GM12878 (cell line): ENCODE results near the gene RASAL2. TPM values are rescaled to one million over a fixed set of nuclear protein-coding genes. Genes with fewer than 3 reads are reported as not detected.

ENCODE experiments used
- ATAC-seq: fragments of 200-7000 bp; cut with Tn5 transposase; 3 replicates; pipeline ENCODE4 v1.9.1; 2020; ENCODE audit warnings: mild to moderate bottlenecking, moderate library complexity
- BruUV-seq: library from RNA; stranded (reverse); fragments of 400-500 nt; replicated peaks from 2 replicates; lab custom pipeline; 2021; lab: Mats Ljungman, UMichigan
- CTCF ChIA-PET: fragments of 300-600 bp; sonication (Branson Sonifier 250); formaldehyde crosslinking; extraction: SDS; loops from one replicate; lab custom pipeline; 2021; ENCODE audit warnings: inconsistent platforms; lab: Yijun Ruan, JAX
- POLR2A ChIA-PET: fragments of 350-600 bp; formaldehyde crosslinking; extraction: SDS; loops from one replicate; lab custom pipeline; 2021; ENCODE audit warnings: inconsistent platforms; lab: Charles Lee
- RAD21 ChIA-PET: fragments of 300-600 bp; sonication (Branson Sonifier 250); formaldehyde crosslinking; loops from one replicate; lab custom pipeline; 2023; ENCODE audit warnings: antibody characterized with exemption; ENCODE audit not compliant: unreplicated experiment; lab: Charles Lee
- SMC1A ChIA-PET: fragments of 300-600 bp; sonication (Branson Sonifier 250); formaldehyde crosslinking; loops from one replicate; lab custom pipeline; 2023; ENCODE audit not compliant: unreplicated experiment, uncharacterized antibody; lab: Charles Lee
- DNase-seq: peaks from one replicate; pipeline ENCODE4 v3.0.0-alpha.2; 2011; ENCODE audit warnings: low read depth, low spot score
- FAIRE-seq: peaks from 3 replicates; lab custom pipeline; 2011; peaks lifted over from hg19 to GRCh38; lab: Jason Lieb, UNC
- H2AFZ ChIP-seq: 2 replicates; pipeline ENCODE4 v1.6.0; 2011; ENCODE audit warnings: low read depth, low read length, control low read depth; ENCODE audit not compliant: control insufficient read depth
- H3K27ac ChIP-seq: 2 replicates; pipeline ENCODE4 v1.5.1; 2011; ENCODE audit warnings: control low read depth; ENCODE audit not compliant: control insufficient read depth, insufficient read depth
- H3K27me3 ChIP-seq, 2 experiments: replicated peaks in 1 of 2; 2 replicates each; pipeline versions ENCODE4 v1.6.0 to v1.6.1; 2011; ENCODE audit warnings: low read length in 1 of 2; ENCODE audit not compliant: control insufficient read depth in 2 of 2, insufficient read depth in 2 of 2
- H3K36me3 ChIP-seq, 2 experiments: 2 replicates each; pipeline ENCODE4 v1.5.1; 2011; ENCODE audit warnings: low read length in 1 of 2; ENCODE audit not compliant: control insufficient read depth in 2 of 2, insufficient read depth in 2 of 2
- H3K4me1 ChIP-seq: 2 replicates; pipeline ENCODE4 v1.6.1; 2011; ENCODE audit warnings: mild to moderate bottlenecking, low read length, moderate library complexity, mixed read lengths; ENCODE audit not compliant: control insufficient read depth, insufficient read depth
- H3K4me2 ChIP-seq: 2 replicates; pipeline ENCODE4 v1.6.0; 2011; ENCODE audit warnings: control low read depth; ENCODE audit not compliant: control insufficient read depth, insufficient read depth
- H3K4me3 ChIP-seq: fragments of 200-600 bp; sonication (generic); 2 replicates; pipeline ENCODE4 v1.5.1; 2016
- H3K79me2 ChIP-seq: 2 replicates; pipeline ENCODE4 v1.6.0; 2011; ENCODE audit warnings: low read length; ENCODE audit not compliant: control insufficient read depth, insufficient read depth
- H3K9ac ChIP-seq: 2 replicates; pipeline ENCODE4 v1.8.0; 2011; ENCODE audit warnings: low read length, control low read depth, mixed read lengths; ENCODE audit not compliant: control insufficient read depth, insufficient read depth
- H3K9me3 ChIP-seq: replicated peaks from 3 replicates; pipeline ENCODE4 v1.5.1; 2011; ENCODE audit warnings: mild to moderate bottlenecking, low read length; ENCODE audit not compliant: control insufficient read depth, insufficient read depth
- H4K20me1 ChIP-seq: 2 replicates; pipeline ENCODE4 v1.6.0; 2011; ENCODE audit not compliant: control insufficient read depth, insufficient read depth
- BACH1 ChIP-seq: fragments of 450-650 bp; IDR thresholded peaks from 2 replicates; pipeline ENCODE4 v1.6.1; 2017; ENCODE audit warnings: mild to moderate bottlenecking, borderline replicate concordance
- CHD2 ChIP-seq: IDR thresholded peaks from 2 replicates; pipeline ENCODE4 v1.6.1; 2011; ENCODE audit warnings: low read depth, low read length, improper control_type of control experiment, borderline replicate concordance
- CHD4 ChIP-seq: fragments of 200-600 bp; sonication (generic); IDR thresholded peaks from 2 replicates; pipeline ENCODE4 v1.6.1; 2016; ENCODE audit warnings: mild to moderate bottlenecking
- ESRRA ChIP-seq: IDR thresholded peaks from 2 replicates; pipeline ENCODE4 v1.6.1; 2012; ENCODE audit warnings: mild to moderate bottlenecking, low read length, improper control_type of control experiment
- EZH2 ChIP-seq: IDR thresholded peaks from 2 replicates; pipeline ENCODE4 v1.6.1; 2012; ENCODE audit warnings: low read depth, mild to moderate bottlenecking, control low read depth, inconsistent platforms, low read length, borderline replicate concordance; ENCODE audit not compliant: control insufficient read depth
- IKZF1 ChIP-seq: fragments of 450-650 bp; conservative IDR thresholded peaks from 2 replicates; pipeline ENCODE4 v1.6.1; 2017; ENCODE audit warnings: antibody characterized with exemption, mild to moderate bottlenecking
- JUNB ChIP-seq: IDR thresholded peaks from 2 replicates; pipeline ENCODE4 v1.6.1; 2016; ENCODE audit warnings: antibody characterized with exemption, mild to moderate bottlenecking
- KLF5 ChIP-seq: fragments of 450-650 bp; IDR thresholded peaks from 2 replicates; pipeline ENCODE4 v1.6.1; 2014; ENCODE audit warnings: mild to moderate bottlenecking; ENCODE audit not compliant: partially characterized antibody
- MYC ChIP-seq: IDR thresholded peaks from 2 replicates; pipeline ENCODE4 v1.6.1; 2011; ENCODE audit warnings: mild to moderate bottlenecking, low read length, moderate library complexity, inconsistent platforms; ENCODE audit not compliant: insufficient read depth, insufficient replicate concordance, insufficient read length, severe bottlenecking
- RAD21 ChIP-seq: IDR thresholded peaks from 2 replicates; pipeline ENCODE4 v1.6.1; 2011; ENCODE audit warnings: mild to moderate bottlenecking, low read depth, low read length, moderate library complexity; ENCODE audit not compliant: insufficient read depth
- RBBP5 ChIP-seq: fragments of 200-600 bp; sonication (generic); conservative IDR thresholded peaks from 2 replicates; pipeline ENCODE4 v1.6.1; 2016
- SMC3 ChIP-seq: IDR thresholded peaks from 2 replicates; pipeline ENCODE4 v1.6.1; 2011; ENCODE audit warnings: low read length, improper control_type of control experiment, borderline replicate concordance
- SPI1 ChIP-seq: IDR thresholded peaks from 2 replicates; pipeline ENCODE4 v1.6.1; 2011; ENCODE audit warnings: low read depth, mild to moderate bottlenecking, low read length, moderate library complexity, borderline replicate concordance; ENCODE audit not compliant: insufficient read depth
- STAT3 ChIP-seq: IDR thresholded peaks from 2 replicates; pipeline ENCODE4 v1.6.1; 2011; ENCODE audit warnings: low read depth, low read length, improper control_type of control experiment
- YY1 ChIP-seq: IDR thresholded peaks from 2 replicates; pipeline ENCODE4 v1.6.1; 2011; ENCODE audit warnings: low read depth, mild to moderate bottlenecking, low read length
- WGBS: methylation state at CpG from one replicate; pipeline ENCODE4 v1.1.6; 2016; ENCODE audit warnings: low lambda C conversion rate; ENCODE audit not compliant: insufficient replicate concordance, insufficient coverage; ENCODE audit errors: missing lambda C conversion rate; 5-methylcytosine and 5-hydroxymethylcytosine counted together
- in situ Hi-C: fragments of 300-500 bp; cut with MboI; formaldehyde crosslinking; loops from 9 replicates; pipeline ENCODE4 v1.14.3; 2018; ENCODE audit warnings: mixed read lengths
- intact Hi-C: fragments of 100-400 bp; cut with micrococcal nuclease; formaldehyde crosslinking; loops from one replicate; pipeline ENCODE4 v1.14.2; 2022; ENCODE audit not compliant: unreplicated experiment
- polyA plus RNA-seq, 11 experiments: library from polyadenylated mRNA; depleted of rRNA in 4 of 11; unstranded in 6 of 11; stranded (reverse) in 5 of 11; fragments of >200 nt; fragmentation: Nextera tagmentation in 4 of 11; fragmentation: Illumina TruSeq in 1 of 11; extraction: Ambion mirVana in 4 of 11; extraction: Trizol in 1 of 11; gene quantifications; 1 replicate in 1 of 11; 2 replicates in 10 of 11; pipeline versions ENCODE4 v1.2.1 to v1.2.3, GENCODE V29; 2011 to 2016; ENCODE audit warnings: inconsistent platforms in 2 of 11, missing spikeins in 2 of 11, low read depth in 1 of 11
- total RNA-seq, 4 experiments: library from RNA; depleted of rRNA in 3 of 4; stranded (reverse); fragments of >200 nt in 3 of 4; fragmentation: Illumina TruSeq in 1 of 4; extraction: Trizol in 1 of 4; gene quantifications; 2 replicates each; pipeline versions ENCODE4 v1.2.1 to v1.2.3, GENCODE V29; 2013 to 2021
- TF ChIP-seq, protein P1 (sequence below), 3 experiments: IDR thresholded peaks in 2 of 3; conservative IDR thresholded peaks in 1 of 3; 2 replicates each; pipeline ENCODE4 v1.5.1; 2011; ENCODE audit warnings: low read depth in 3 of 3, low read length in 3 of 3, mild to moderate bottlenecking in 3 of 3, control low read depth in 2 of 3, moderate library complexity in 2 of 3, inconsistent platforms in 1 of 3, mixed read lengths in 1 of 3; ENCODE audit not compliant: control insufficient read depth in 2 of 3, insufficient read depth in 1 of 3; ENCODE audit errors: extremely low read depth in 1 of 3

RASAL2 gene
- total and polyA plus RNA-seq, 10 of the 15 experiments (the other 5 are each of a cell fraction or from before 2014, with no cell fraction given): 0.02 to 6.9 (median 0.17) TPM; not detected in 1

DNA sequence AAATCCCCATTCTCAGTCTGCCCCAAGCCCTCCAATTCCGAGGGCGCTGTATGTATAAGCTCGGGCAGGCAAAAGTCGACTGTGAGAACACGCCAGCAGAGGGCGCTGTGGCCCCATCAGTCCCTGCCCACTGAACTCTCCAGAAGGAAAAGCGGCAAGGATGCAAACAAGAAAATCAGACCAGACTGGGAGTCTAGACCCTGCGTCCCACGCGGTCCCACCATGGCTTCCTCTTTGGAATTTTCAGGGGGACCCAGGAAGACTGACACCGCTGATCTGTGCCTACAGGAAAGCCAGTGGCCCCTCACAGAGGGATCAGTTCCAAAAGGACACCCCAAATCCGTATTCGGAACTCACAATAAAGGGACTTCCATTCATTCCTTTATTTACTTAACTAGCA is 438.5 kb downstream of the RASAL2 start:
- Histone ChIP-seq H3K27ac (no peak overlapping the region), H3K9me3 (no peaks in the 10 kb centered on the region), H3K9ac (no peak overlapping the region), H3K4me1 (no peaks in the 10 kb centered on the region), H4K20me1 (no peaks in the 10 kb centered on the region), H2AFZ (peak overlapping the region; percentile 5; the same call in 1 of the 2 replicates), H3K4me3 (no peak overlapping the region), H3K79me2 (no peaks in the 10 kb centered on the region), H3K36me3 (no peaks in the 10 kb centered on the region), H3K27me3 (no peaks in the 10 kb centered on the region; a peak in 1 of 4 replicates), H3K4me2 (no peak overlapping the region)
- ChIA-PET POLR2A (no interaction called here), SMC1A (interaction anchor here (0.6 to 3.5 kb wide), 8 partner anchors 168 to 482 kb away, joined by 3 to 20 read pairs (median 3); partner anchors contain the start of gene ANGPTL1), CTCF (interaction anchor here (0.6 to 4.8 kb wide), 23 partner anchors 10 to 1277 kb away, joined by 3 to 59 read pairs (median 4); no protein-coding TSS in a partner anchor), RAD21 (interaction anchor here (0.6 to 2.9 kb wide), 4 partner anchors 10 to 471 kb away, joined by 3 to 39 read pairs (median 4); no protein-coding TSS in a partner anchor)
- no peak for DNase-seq
- WGBS: 16% methylated on average over 13 of the region's 13 CpGs
- FAIRE-seq: peak; percentile 91
- BruUV-seq: no TSS peak
- TF ChIP-seq KLF5 (no peak), RBBP5 (no peak), CHD4 (no peak), RAD21 (peak; percentile 88), MYC (no peak), EZH2 (no peak), STAT3 (no peak), YY1 (peak; percentile 48; the same call in 1 of the 2 replicates), BACH1 (no peak), ESRRA (no peak), SMC3 (peak; percentile 87), JUNB (no peak), SPI1 (no peak), CHD2 (no peak), IKZF1 (0 out of 2 replicates have a peak, but pooled peaks have one; percentile 24)
- TF ChIP-seq, protein P1, sequence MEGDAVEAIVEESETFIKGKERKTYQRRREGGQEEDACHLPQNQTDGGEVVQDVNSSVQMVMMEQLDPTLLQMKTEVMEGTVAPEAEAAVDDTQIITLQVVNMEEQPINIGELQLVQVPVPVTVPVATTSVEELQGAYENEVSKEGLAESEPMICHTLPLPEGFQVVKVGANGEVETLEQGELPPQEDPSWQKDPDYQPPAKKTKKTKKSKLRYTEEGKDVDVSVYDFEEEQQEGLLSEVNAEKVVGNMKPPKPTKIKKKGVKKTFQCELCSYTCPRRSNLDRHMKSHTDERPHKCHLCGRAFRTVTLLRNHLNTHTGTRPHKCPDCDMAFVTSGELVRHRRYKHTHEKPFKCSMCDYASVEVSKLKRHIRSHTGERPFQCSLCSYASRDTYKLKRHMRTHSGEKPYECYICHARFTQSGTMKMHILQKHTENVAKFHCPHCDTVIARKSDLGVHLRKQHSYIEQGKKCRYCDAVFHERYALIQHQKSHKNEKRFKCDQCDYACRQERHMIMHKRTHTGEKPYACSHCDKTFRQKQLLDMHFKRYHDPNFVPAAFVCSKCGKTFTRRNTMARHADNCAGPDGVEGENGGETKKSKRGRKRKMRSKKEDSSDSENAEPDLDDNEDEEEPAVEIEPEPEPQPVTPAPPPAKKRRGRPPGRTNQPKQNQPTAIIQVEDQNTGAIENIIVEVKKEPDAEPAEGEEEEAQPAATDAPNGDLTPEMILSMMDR (IDR thresholded peaks at IDR 0.05 in 2 of 3, conservative IDR thresholded peaks at IDR 0.05 in 1 of 3; ENCODE audit: control insufficient read depth in 2 of 3, extremely low read depth in 1 of 3, insufficient read depth in 1 of 3, low read depth in 3 of 3, low read length in 3 of 3): peak; percentile 87 to 93 (median 89); a peak in 5 of 6 replicates
- intact Hi-C loops: loop anchor here (1.0 to 2.0 kb wide), 2 partner anchors 220 to 470 kb away; no protein-coding TSS in a partner anchor
- ATAC-seq: peak; percentile 97
- in situ Hi-C loops: loop anchor here (5.0 to 25.0 kb wide), 3 partner anchors 230 to 835 kb away; partner anchors contain the start of gene AXDND1
